Stimulated activated CD8-positive, alpha-beta memory T cell treated with anti-CD3 and anti-CD28 coated beads, Interleukin-15, amount 100 ng/mL, for 4 hours (primary cell): ENCODE measurements around the gene SEC14L5.
"Not testable (repeated sequence)": the region's sequence is repeated elsewhere in the genome, so short reads cannot be mapped to it uniquely, and the experiment has no call there.

ENCODE experiments used
- DNase-seq, 2 donors: peaks; one replicate each; pipeline ENCODE4 v3.0.0-alpha.2; 2020; ENCODE audit warnings: low read depth in 2 of 2

The SEC14L5 gene

GRCh38 chr16:4929619-4930018 lies 28.5 kb upstream of the SEC14L5 start:
- not testable (repeated sequence) for DNase-seq

- no peak for DNase-seq
Observed at GRCh38 chr16:4931381-4931780, 26.7 kb upstream of the SEC14L5 start.

- DNase-seq: no peak
Observed at GRCh38 chr16:4933433-4933832, 24.7 kb upstream of the SEC14L5 start.

GRCh38 chr16:4933871-4934395 lies 24.2 kb upstream of the SEC14L5 start:
- no peak for DNase-seq

- DNase-seq: no peak
Observed at GRCh38 chr16:4934591-4934990, 23.5 kb upstream of the SEC14L5 start.

GRCh38 chr16:4935241-4935855 lies 22.8 kb upstream of the SEC14L5 start:
- no peak for DNase-seq

GRCh38 chr16:4936181-4936990 lies 21.7 kb upstream of the SEC14L5 start:
- DNase-seq: no peak

- DNase-seq: no peak
Observed at GRCh38 chr16:4936991-4937781, 20.9 kb upstream of the SEC14L5 start, which contains the start of gene PPL. Gene PPL, minus strand, starts transcription at chr16:4937148. Its CDS starts 103 bp downstream, at chr16:4937045.

- DNase-seq: no peak
Observed at GRCh38 chr16:4937782-4938682, 20.1 kb upstream of the SEC14L5 start.

GRCh38 chr16:4938683-4939030 lies 19.5 kb upstream of the SEC14L5 start:
- no peak for DNase-seq

- no peak for DNase-seq
Observed at GRCh38 chr16:4940719-4941118, 17.4 kb upstream of the SEC14L5 start.

GRCh38 chr16:4942481-4942880 lies 15.6 kb upstream of the SEC14L5 start:
- no peak for DNase-seq

- no peak for DNase-seq
Observed at GRCh38 chr16:4944333-4945281, 13.5 kb upstream of the SEC14L5 start.

GRCh38 chr16:4945560-4946502 lies 12.3 kb upstream of the SEC14L5 start:
- DNase-seq: no peak

GRCh38 chr16:4946917-4947316 lies 11.2 kb upstream of the SEC14L5 start:
- DNase-seq: no peak

GRCh38 chr16:4947722-4948503 lies 10.2 kb upstream of the SEC14L5 start:
- no peak for DNase-seq

- no peak for DNase-seq
Observed at GRCh38 chr16:4948903-4949766, 9.0 kb upstream of the SEC14L5 start.
